Measurements from ENCODE around the gene CYSLTR2. TPM values are rescaled to one million over a fixed set of nuclear protein-coding genes. Genes with fewer than 3 reads are reported as not detected.
A peak's percentile ranks its signal among the peaks of the same experiment; 100 is the strongest.

Gene CYSLTR2
- total RNA-seq: 3.6 TPM

GRCh38 chr13:48653472-48653939 is at the start of gene CYSLTR2:
TSS of gene CYSLTR2 (plus strand) at chr13:48653929. CDS start at chr13:48706818, 52,889 bp downstream.
- no peak for DNase-seq (ENCODE audit: low spot score)

- no peak for DNase-seq (ENCODE audit: low spot score)
These were observed 38.7 kb upstream of the CYSLTR2 start for GRCh38 chr13:48615049-48615448.

GRCh38 chr13:48618937-48619336 is 34.8 kb upstream of the CYSLTR2 start:
- no peak for DNase-seq (ENCODE audit: low spot score)

GRCh38 chr13:48621056-48621455 is 32.7 kb upstream of the CYSLTR2 start:
- DNase-seq (ENCODE audit: low spot score): no peak

GRCh38 chr13:48624016-48624415 is 29.7 kb upstream of the CYSLTR2 start:
- DNase-seq (ENCODE audit: low spot score): no peak

GRCh38 chr13:48624858-48625257 is 28.9 kb upstream of the CYSLTR2 start:
- DNase-seq (ENCODE audit: low spot score): no peak

- DNase-seq (ENCODE audit: low spot score): no peak
These were observed 28.2 kb upstream of the CYSLTR2 start for GRCh38 chr13:48625413-48626076.

- peak; percentile 24 for DNase-seq (ENCODE audit: low spot score)
These were observed 27.7 kb upstream of the CYSLTR2 start for GRCh38 chr13:48626077-48626449.

- DNase-seq (ENCODE audit: low spot score): no peak
These were observed 26.8 kb upstream of the CYSLTR2 start for GRCh38 chr13:48626726-48627451.

GRCh38 chr13:48629277-48629676 is 24.5 kb upstream of the CYSLTR2 start:
- DNase-seq (ENCODE audit: low spot score): peak; percentile 49

GRCh38 chr13:48630291-48630690 is 23.4 kb upstream of the CYSLTR2 start:
- DNase-seq (ENCODE audit: low spot score): no peak

GRCh38 chr13:48630773-48631172 is 23.0 kb upstream of the CYSLTR2 start:
- DNase-seq (ENCODE audit: low spot score): no peak

GRCh38 chr13:48631441-48631840 is 22.3 kb upstream of the CYSLTR2 start:
- no peak for DNase-seq (ENCODE audit: low spot score)

- no peak for DNase-seq (ENCODE audit: low spot score)
These were observed 20.0 kb upstream of the CYSLTR2 start for GRCh38 chr13:48633700-48634099.

GRCh38 chr13:48634636-48635035 is 19.1 kb upstream of the CYSLTR2 start:
- no peak for DNase-seq (ENCODE audit: low spot score)

GRCh38 chr13:48635478-48635877 is 18.3 kb upstream of the CYSLTR2 start:
- no peak for DNase-seq (ENCODE audit: low spot score)

- no peak for DNase-seq (ENCODE audit: low spot score)
These were observed 17.2 kb upstream of the CYSLTR2 start for GRCh38 chr13:48636550-48636949.

- DNase-seq (ENCODE audit: low spot score): peak; percentile 13
These were observed 16.1 kb upstream of the CYSLTR2 start for GRCh38 chr13:48637601-48638000.

- no peak for DNase-seq (ENCODE audit: low spot score)
These were observed 13.0 kb upstream of the CYSLTR2 start for GRCh38 chr13:48640767-48641166.

- DNase-seq (ENCODE audit: low spot score): no peak
These were observed 12.3 kb upstream of the CYSLTR2 start for GRCh38 chr13:48641404-48641803.

- no peak for DNase-seq (ENCODE audit: low spot score)
These were observed 11.7 kb upstream of the CYSLTR2 start for GRCh38 chr13:48642061-48642460.

- DNase-seq (ENCODE audit: low spot score): no peak
These were observed 10.6 kb upstream of the CYSLTR2 start for GRCh38 chr13:48643159-48643558.

GRCh38 chr13:48644141-48644540 is 9.6 kb upstream of the CYSLTR2 start:
- DNase-seq (ENCODE audit: low spot score): no peak
